Measurements from ENCODE around the gene MAP7D2.

MAP7D2 gene

DNA sequence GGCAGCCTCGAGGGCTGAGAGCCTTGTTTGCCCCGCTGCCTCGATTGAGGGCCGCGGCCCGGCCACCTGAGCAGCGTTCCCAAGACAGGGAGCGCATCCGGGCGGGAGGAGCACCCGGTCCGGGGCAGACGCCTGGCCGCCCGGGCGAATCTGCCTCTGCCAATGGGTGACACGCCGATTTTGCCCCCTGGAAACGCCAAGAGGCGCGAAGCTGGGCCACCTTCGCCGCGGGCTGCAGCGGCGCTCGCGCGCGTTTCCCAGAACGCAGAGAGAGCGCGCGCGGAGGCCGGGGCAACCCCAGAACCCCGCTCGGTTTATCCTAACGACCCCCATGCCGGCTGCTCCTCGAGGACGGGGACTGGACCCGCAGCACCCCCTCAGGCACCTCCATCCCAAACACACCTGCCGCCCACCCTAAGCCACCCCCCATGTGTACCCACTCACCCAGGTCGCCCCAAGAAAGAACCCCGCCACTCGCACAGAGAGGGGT lies 575 bp downstream of the MAP7D2 start:
- DNase-seq (ENCODE audit: low read depth): no peak
- no peak overlapping the region for H3K4me3 ChIP-seq (ENCODE audit: low read depth, low read length)
- TF ChIP-seq CTCF (IDR thresholded peaks at IDR 0.05; ENCODE audit: control insufficient read depth, extremely low read depth, insufficient read depth): no peak

GRCh38 chrX:20112022-20112774 lies 4.5 kb downstream of the MAP7D2 start:
- TF ChIP-seq CTCF (IDR thresholded peaks at IDR 0.05; ENCODE audit: control insufficient read depth, extremely low read depth, insufficient read depth): no peak
- H3K4me3 ChIP-seq (ENCODE audit: low read depth, low read length): no peak overlapping the region
- no peak for DNase-seq (ENCODE audit: low read depth)

- no peak for DNase-seq (ENCODE audit: low read depth)
- H3K4me3 ChIP-seq (ENCODE audit: low read depth, low read length): no peak overlapping the region
- no peak for TF ChIP-seq CTCF (IDR thresholded peaks at IDR 0.05; ENCODE audit: control insufficient read depth, extremely low read depth, insufficient read depth)
Observed at GRCh38 chrX:20111271-20111670, 5.4 kb downstream of the MAP7D2 start.

- no peak for DNase-seq (ENCODE audit: low read depth)
- H3K4me3 ChIP-seq (ENCODE audit: low read depth, low read length): no peak overlapping the region
- no peak for TF ChIP-seq CTCF (IDR thresholded peaks at IDR 0.05; ENCODE audit: control insufficient read depth, extremely low read depth, insufficient read depth)
Observed at GRCh38 chrX:20101934-20102581, 14.6 kb downstream of the MAP7D2 start.

GRCh38 chrX:20091499-20091898 lies 25.2 kb downstream of the MAP7D2 start:
- TF ChIP-seq CTCF (IDR thresholded peaks at IDR 0.05; ENCODE audit: control insufficient read depth, extremely low read depth, insufficient read depth): no peak
- DNase-seq (ENCODE audit: low read depth): no peak
- H3K4me3 ChIP-seq (ENCODE audit: low read depth, low read length): no peak overlapping the region

DNA sequence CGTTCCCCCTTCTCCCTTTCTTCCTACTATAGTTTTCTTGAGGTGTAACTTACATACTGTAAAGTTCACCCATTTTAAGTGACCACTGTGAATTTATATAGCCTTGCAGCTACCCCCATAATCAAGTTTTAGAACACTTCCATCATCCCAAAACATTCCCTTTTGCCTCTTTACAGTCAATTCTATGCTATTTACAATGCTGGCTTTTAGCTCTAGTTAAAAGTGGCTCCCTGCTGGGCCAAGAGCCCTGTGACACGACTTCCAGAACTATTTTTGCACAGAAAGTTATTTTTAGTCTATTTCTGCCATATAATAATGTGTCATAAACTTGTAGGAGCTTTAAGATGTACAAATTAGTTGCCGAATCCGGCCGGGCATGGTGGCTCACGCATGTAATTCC lies 26.9 kb downstream of the MAP7D2 start:
- DNase-seq (ENCODE audit: low read depth): no peak
- TF ChIP-seq CTCF (IDR thresholded peaks at IDR 0.05; ENCODE audit: control insufficient read depth, extremely low read depth, insufficient read depth): no peak
- H3K4me3 ChIP-seq (ENCODE audit: low read depth, low read length): no peak overlapping the region
